ENCODE data around the gene DNAJC7. TPM values are rescaled to one million over a fixed set of nuclear protein-coding genes. Genes with fewer than 3 reads are reported as not detected.

Gene DNAJC7
- total RNA-seq, 1 donor = 75.3 TPM

DNA sequence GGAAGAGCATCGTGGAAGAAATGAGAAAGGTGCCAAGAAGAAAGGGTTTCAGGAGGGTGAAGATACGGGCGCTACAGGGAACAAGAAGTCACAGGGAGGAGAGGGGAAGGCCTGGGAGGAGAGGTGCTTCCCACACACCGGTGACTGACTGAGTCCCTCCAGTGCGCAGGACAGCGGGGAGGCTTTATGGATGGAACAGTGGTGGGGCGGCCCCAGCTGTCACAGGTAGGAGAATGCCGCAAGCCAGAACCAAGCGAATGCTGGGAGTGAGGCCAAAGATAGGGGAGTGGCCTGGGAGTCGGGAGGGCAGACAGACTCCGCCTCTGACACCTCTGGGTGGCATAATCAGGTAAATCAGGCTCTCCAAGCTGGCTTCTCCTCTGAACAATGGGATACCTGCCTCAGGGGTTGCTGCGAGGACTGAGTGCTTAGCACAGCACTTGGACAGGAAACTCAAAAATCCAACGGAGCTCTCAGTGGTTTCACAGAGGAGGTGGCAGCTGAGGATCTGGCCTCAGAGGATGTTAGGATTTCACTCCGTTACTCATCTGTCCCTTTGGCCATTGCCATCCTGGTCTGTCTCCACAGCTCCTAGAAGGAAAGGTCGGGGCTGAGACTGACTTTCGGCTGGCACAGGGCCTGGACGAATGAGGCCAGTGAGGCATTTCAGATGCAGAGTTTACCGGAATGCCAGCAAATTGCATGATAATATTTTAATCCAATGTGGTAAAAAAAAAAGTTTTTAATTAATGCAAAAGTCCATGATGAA, 51.4 kb downstream of the DNAJC7 start:
- Histone ChIP-seq H2AFZ (ENCODE audit: low read length) (peak overlapping the region; percentile 69), H3K4me1 (ENCODE audit: insufficient read depth, low read length) (peaks cover 32% of the 10 kb centered on the region), H3K4me2 (ENCODE audit: insufficient read depth, low read length) (peak overlapping the region; percentile 91), H3K79me2 (ENCODE audit: insufficient read depth, low read length) (peaks cover 41% of the 10 kb centered on the region), H3K27ac (ENCODE audit: low read depth, low read length) (peak overlapping the region; percentile 44), H4K20me1 (ENCODE audit: insufficient read depth, low read length) (peaks cover 18% of the 10 kb centered on the region), H3K9me3 (ENCODE audit: low read depth, low read length) (no peaks in the 10 kb centered on the region), H3K27me3 (ENCODE audit: insufficient read depth, low read length) (no peaks in the 10 kb centered on the region), H3K36me3 (ENCODE audit: insufficient read depth, low read length) (peaks cover 26% of the 10 kb centered on the region), H3K4me3 (ENCODE audit: insufficient read depth, low read length) (peak overlapping the region; percentile 88)
- DNase-seq (ENCODE audit: insufficient read length, low spot score, missing footprints) = peak; percentile 87
- TF ChIP-seq, protein P1, sequence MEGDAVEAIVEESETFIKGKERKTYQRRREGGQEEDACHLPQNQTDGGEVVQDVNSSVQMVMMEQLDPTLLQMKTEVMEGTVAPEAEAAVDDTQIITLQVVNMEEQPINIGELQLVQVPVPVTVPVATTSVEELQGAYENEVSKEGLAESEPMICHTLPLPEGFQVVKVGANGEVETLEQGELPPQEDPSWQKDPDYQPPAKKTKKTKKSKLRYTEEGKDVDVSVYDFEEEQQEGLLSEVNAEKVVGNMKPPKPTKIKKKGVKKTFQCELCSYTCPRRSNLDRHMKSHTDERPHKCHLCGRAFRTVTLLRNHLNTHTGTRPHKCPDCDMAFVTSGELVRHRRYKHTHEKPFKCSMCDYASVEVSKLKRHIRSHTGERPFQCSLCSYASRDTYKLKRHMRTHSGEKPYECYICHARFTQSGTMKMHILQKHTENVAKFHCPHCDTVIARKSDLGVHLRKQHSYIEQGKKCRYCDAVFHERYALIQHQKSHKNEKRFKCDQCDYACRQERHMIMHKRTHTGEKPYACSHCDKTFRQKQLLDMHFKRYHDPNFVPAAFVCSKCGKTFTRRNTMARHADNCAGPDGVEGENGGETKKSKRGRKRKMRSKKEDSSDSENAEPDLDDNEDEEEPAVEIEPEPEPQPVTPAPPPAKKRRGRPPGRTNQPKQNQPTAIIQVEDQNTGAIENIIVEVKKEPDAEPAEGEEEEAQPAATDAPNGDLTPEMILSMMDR (IDR thresholded peaks at IDR 0.05; ENCODE audit: extremely low read depth, low read depth, low read length) = no peak

DNA sequence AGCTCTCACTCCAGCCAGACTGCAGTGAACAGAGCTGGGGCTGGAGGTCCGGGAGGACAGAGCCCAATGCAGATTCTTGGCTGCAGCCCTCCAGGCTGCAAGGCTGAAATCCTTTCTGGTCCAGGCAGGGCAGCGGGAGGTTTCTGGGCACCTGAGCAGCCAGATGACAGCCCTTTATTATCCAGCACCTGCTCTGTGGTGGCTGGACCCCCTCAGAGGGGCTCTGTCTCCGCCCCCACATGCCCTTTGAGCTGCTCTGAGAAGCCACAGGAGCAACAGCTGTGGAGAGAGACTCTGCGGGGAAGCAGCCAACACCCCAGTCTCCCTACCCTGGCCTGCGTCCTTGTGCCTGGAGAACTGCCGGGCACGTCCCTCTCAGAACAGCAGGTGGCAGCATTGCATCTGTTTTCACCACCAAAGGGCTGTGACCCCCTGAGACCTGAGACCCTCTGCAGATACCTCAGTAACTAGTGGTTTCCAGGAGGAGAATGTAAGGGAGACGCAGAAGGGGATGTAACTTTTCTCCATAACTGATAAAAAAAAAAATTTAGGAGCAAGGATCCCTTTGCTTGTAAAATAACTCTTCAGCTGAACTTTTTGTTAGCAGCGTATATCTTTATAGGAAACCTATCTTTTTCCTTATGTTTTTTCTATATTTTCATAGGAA, 54.3 kb downstream of the DNAJC7 start:
- Histone ChIP-seq H3K4me2 (ENCODE audit: insufficient read depth, low read length) (no peak overlapping the region), H3K9me3 (ENCODE audit: low read depth, low read length) (no peaks in the 10 kb centered on the region), H4K20me1 (ENCODE audit: insufficient read depth, low read length) (peaks cover 7% of the 10 kb centered on the region), H3K27me3 (ENCODE audit: insufficient read depth, low read length) (no peaks in the 10 kb centered on the region), H2AFZ (ENCODE audit: low read length) (no peak overlapping the region), H3K4me3 (ENCODE audit: insufficient read depth, low read length) (no peak overlapping the region), H3K36me3 (ENCODE audit: insufficient read depth, low read length) (peaks cover 1% of the 10 kb centered on the region), H3K79me2 (ENCODE audit: insufficient read depth, low read length) (peaks cover 12% of the 10 kb centered on the region), H3K27ac (ENCODE audit: low read depth, low read length) (no peak overlapping the region), H3K4me1 (ENCODE audit: insufficient read depth, low read length) (peaks cover 26% of the 10 kb centered on the region)
- TF ChIP-seq, protein P1 (IDR thresholded peaks at IDR 0.05; ENCODE audit: extremely low read depth, low read depth, low read length) = peak; percentile 90
- DNase-seq (ENCODE audit: insufficient read length, low spot score, missing footprints) = peak; percentile 96

DNA sequence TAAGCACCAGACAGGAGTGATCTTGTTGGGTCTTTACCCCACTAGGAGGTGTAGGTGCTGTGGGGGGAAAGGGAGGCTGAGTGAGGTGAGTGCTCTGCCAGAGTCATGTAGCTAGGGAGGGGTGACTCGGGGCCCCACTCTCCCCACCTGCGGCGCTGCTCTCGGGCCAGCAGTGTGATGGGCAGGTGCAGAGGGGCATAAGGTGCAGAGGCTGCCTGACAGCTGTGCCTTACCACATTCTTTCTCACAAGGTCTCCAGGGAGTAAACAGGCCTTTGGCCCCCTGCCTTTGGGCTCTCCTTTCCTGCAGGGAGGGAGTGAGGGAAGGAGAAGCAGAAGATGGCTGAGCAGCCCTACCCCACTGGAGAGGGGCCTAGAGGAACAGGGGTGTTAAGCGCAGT, 55.1 kb downstream of the DNAJC7 start:
- Histone ChIP-seq H4K20me1 (ENCODE audit: insufficient read depth, low read length) (no peaks in the 10 kb centered on the region), H3K4me2 (ENCODE audit: insufficient read depth, low read length) (no peak overlapping the region), H3K4me1 (ENCODE audit: insufficient read depth, low read length) (peaks cover 21% of the 10 kb centered on the region), H3K4me3 (ENCODE audit: insufficient read depth, low read length) (no peak overlapping the region), H3K79me2 (ENCODE audit: insufficient read depth, low read length) (peaks cover 4% of the 10 kb centered on the region), H3K27ac (ENCODE audit: low read depth, low read length) (no peak overlapping the region), H3K27me3 (ENCODE audit: insufficient read depth, low read length) (no peaks in the 10 kb centered on the region), H3K9me3 (ENCODE audit: low read depth, low read length) (no peaks in the 10 kb centered on the region), H3K36me3 (ENCODE audit: insufficient read depth, low read length) (no peaks in the 10 kb centered on the region), H2AFZ (ENCODE audit: low read length) (no peak overlapping the region)
- DNase-seq (ENCODE audit: insufficient read length, low spot score, missing footprints) = no peak
- TF ChIP-seq, protein P1 (IDR thresholded peaks at IDR 0.05; ENCODE audit: extremely low read depth, low read depth, low read length) = no peak

Data from osteoblast (primary cell).